ENCODE data around the gene ABCC4.

Gene ABCC4

GRCh38 chr13:95176611-95177259 lies 124.5 kb downstream of the ABCC4 start:
- CTCF ChIA-PET, result interaction anchor here (0.5 kb wide), 1 partner anchor 204 kb away, joined by 6 read pairs; no protein-coding TSS in a partner anchor
- POLR2A ChIA-PET, result no interaction called here
- Histone ChIP-seq H3K4me3 (ENCODE audit: low read depth, low read length) (no peak overlapping the region), H3K27ac (ENCODE audit: extremely low read depth, low read depth, low read length) (no peak overlapping the region), H3K9me3 (ENCODE audit: control insufficient read depth, insufficient read depth, low read depth, low read length) (no peaks in the 10 kb centered on the region), H3K4me1 (ENCODE audit: control insufficient read depth, insufficient read depth, low read length) (no peaks in the 10 kb centered on the region), H3K36me3 (ENCODE audit: control insufficient read depth in 2 of 2, insufficient read depth in 1 of 2, low read length in 2 of 2) (peaks cover 0 to 21% of the 10 kb centered on the region in 2 experiments; a peak in 1 of 3 replicates)
- TF ChIP-seq ZBTB49 (tag by site-specific recombination; IDR thresholded peaks at IDR 0.05; ENCODE audit: low read depth), result no peak
- TF ChIP-seq ZNF416 (tag by site-specific recombination; IDR thresholded peaks at IDR 0.05), result no peak
- TF ChIP-seq ZNF76 (tag by site-specific recombination; IDR thresholded peaks at IDR 0.05; ENCODE audit: borderline replicate concordance, low read depth), result no peak
- no peak for TF ChIP-seq ZNF610 (tag by site-specific recombination; IDR thresholded peaks at IDR 0.05; ENCODE audit: borderline replicate concordance)
- no peak for TF ChIP-seq ZNF558 (tag by site-specific recombination; IDR thresholded peaks at IDR 0.05)
- no peak for TF ChIP-seq ELK4 (IDR thresholded peaks at IDR 0.05; ENCODE audit: borderline replicate concordance, low read depth, low read length)
- no peak for TF ChIP-seq ZNF488 (tag by site-specific recombination; IDR thresholded peaks at IDR 0.05)
- no peak for TF ChIP-seq ZBTB10 (tag by site-specific recombination; IDR thresholded peaks at IDR 0.05)
- TF ChIP-seq ZNF223 (tag by site-specific recombination; IDR thresholded peaks at IDR 0.05), result no peak

- CTCF ChIA-PET, result no interaction called here
- TF ChIP-seq SP7 (tag by site-specific recombination; IDR thresholded peaks at IDR 0.05) (no peak), ZNF26 (tag by site-specific recombination; IDR thresholded peaks at IDR 0.05) (no peak), PBX3 (CRISPR knock-in tag; IDR thresholded peaks at IDR 0.05) (no peak), ZBTB10 (tag by site-specific recombination; IDR thresholded peaks at IDR 0.05) (no peak), ZNF433 (tag by site-specific recombination; IDR thresholded peaks at IDR 0.05; ENCODE audit: low read depth) (no peak), ZBTB6 (tag by site-specific recombination; IDR thresholded peaks at IDR 0.05) (no peak), YY2 (tag by site-specific recombination; IDR thresholded peaks at IDR 0.05) (no peak), ZNF658 (tag by site-specific recombination; IDR thresholded peaks at IDR 0.05) (no peak), ZSCAN5A (tag by site-specific recombination; IDR thresholded peaks at IDR 0.05) (no peak)
- H3K9me3 ChIP-seq (ENCODE audit: control insufficient read depth, insufficient read depth, low read depth, low read length), result no peaks in the 10 kb centered on the region
- peaks cover 0 to 21% of the 10 kb centered on the region in 2 experiments; a peak in 2 of 3 replicates for H3K36me3 ChIP-seq (ENCODE audit: control insufficient read depth in 2 of 2, insufficient read depth in 1 of 2, low read length in 2 of 2)
- POLR2A ChIA-PET, result no interaction called here
- no peak overlapping the region for H3K27ac ChIP-seq (ENCODE audit: extremely low read depth, low read depth, low read length)
- H3K4me1 ChIP-seq (ENCODE audit: control insufficient read depth, insufficient read depth, low read length), result no peaks in the 10 kb centered on the region
- no peak overlapping the region for H3K4me3 ChIP-seq (ENCODE audit: low read depth, low read length)
These were observed 126.7 kb downstream of the ABCC4 start for GRCh38 chr13:95174517-95174916.
